ENCODE results near the gene PARD6G.
"Not testable (repeated sequence)": the region's sequence is repeated elsewhere in the genome, so short reads cannot be mapped to it uniquely, and the experiment has no call there.

- not testable (repeated sequence) for TF ChIP-seq CTCF, POLR2A (IDR thresholded peaks at IDR 0.05)
Measured at GRCh38 chr18:80237519-80237918, 9.8 kb downstream of the PARD6G start.
